Osteoblast (primary cell): Measurements from ENCODE around the gene FAM90A26. TPM values are rescaled to one million over a fixed set of nuclear protein-coding genes. Genes with fewer than 3 reads are reported as not detected.
A peak's percentile ranks its signal among the peaks of the same experiment; 100 is the strongest.
"Not testable (repeated sequence)": the region's sequence is repeated elsewhere in the genome, so short reads cannot be mapped to it uniquely, and the experiment has no call there.

Experiments used
- DNase-seq: peaks from one replicate; pipeline ENCODE4 v3.0.0; 2011; ENCODE audit warnings: low spot score, mixed read lengths; ENCODE audit not compliant: insufficient read length; ENCODE audit errors: missing footprints
- H2AFZ ChIP-seq: 2 replicates; pipeline ENCODE4 v1.6.0; 2011; ENCODE audit warnings: mild to moderate bottlenecking, low read length
- H3K27ac ChIP-seq: 2 replicates; pipeline ENCODE4 v1.5.1; 2011; ENCODE audit warnings: mild to moderate bottlenecking, low read depth, low read length, moderate library complexity
- H3K27me3 ChIP-seq: 2 replicates; pipeline ENCODE4 v1.6.0; 2012; ENCODE audit warnings: mild to moderate bottlenecking, control low read depth, inconsistent platforms, low read length, moderate library complexity; ENCODE audit not compliant: insufficient read depth
- H3K36me3 ChIP-seq: 2 replicates; pipeline ENCODE4 v1.5.1; 2011; ENCODE audit warnings: mild to moderate bottlenecking, low read length, control low read depth, moderate library complexity; ENCODE audit not compliant: insufficient read depth
- H3K4me1 ChIP-seq: 2 replicates; pipeline ENCODE4 v1.5.1; 2011; ENCODE audit warnings: mild to moderate bottlenecking, low read length, control low read depth, moderate library complexity; ENCODE audit not compliant: insufficient read depth
- H3K4me2 ChIP-seq: 2 replicates; pipeline ENCODE4 v1.6.0; 2011; ENCODE audit warnings: mild to moderate bottlenecking, low read length; ENCODE audit not compliant: insufficient read depth
- H3K4me3 ChIP-seq: fragments of 200-600 bp; sonication (generic); 3 replicates; pipeline ENCODE4 v1.5.1; 2012; ENCODE audit warnings: mild to moderate bottlenecking, low read length, inconsistent platforms; ENCODE audit not compliant: insufficient read depth
- H3K79me2 ChIP-seq: 2 replicates; pipeline ENCODE4 v1.6.0; 2012; ENCODE audit warnings: mild to moderate bottlenecking, low read length, control low read depth, inconsistent platforms; ENCODE audit not compliant: insufficient read depth
- H3K9me3 ChIP-seq: 2 replicates; pipeline ENCODE4 v1.5.1; 2011; ENCODE audit warnings: low read depth, low read length, control low read depth
- H4K20me1 ChIP-seq: 2 replicates; pipeline ENCODE4 v1.6.0; 2012; ENCODE audit warnings: mild to moderate bottlenecking, low read length, control low read depth; ENCODE audit not compliant: insufficient read depth
- total RNA-seq: library from RNA; depleted of rRNA; stranded (reverse); fragments of >200 nt; gene quantifications from 2 replicates; pipeline ENCODE4 v1.2.3, GENCODE V29; 2012

The FAM90A26 gene
- total RNA-seq, 1 donor: not detected

DNA sequence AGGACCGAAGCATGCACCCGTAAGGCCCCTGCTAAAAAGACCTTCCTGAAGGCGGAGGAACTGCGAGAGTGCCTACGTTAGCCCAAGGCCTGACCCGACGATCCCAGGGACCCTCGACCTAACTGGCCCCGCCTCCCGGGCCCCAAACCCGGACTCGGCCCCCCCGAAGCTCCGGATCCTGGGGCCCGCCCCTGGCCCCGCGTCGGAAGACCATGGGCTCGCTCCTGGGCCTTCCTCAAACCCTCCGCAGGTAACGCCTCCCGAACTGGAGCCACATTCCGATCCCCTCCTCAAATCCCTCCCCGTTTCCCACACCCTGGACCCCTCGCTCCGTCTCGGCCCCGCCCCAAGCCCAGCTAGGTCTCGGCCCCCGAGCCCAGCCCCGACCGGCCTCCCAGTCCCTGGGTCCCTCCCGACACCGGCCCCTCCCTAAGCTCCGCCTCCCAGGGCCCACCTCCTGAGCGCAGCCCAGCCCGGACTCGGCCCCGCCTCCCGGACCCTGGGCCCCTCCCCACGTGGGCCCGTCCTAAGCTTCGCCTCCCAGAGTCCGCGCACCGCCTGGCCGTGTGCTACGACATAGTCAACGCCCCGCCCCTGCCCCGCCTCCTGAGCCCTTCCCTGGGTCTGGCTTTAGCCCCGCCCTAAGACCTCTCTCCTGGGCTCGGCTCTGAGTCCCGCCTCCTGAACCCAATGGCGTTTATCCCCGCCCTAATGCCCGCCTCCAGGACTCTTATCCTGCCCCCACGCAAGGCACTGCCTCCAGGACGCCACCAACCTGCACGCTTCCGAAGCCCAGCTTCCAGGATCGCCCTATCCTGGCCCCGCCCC is 17.8 kb upstream of the FAM90A26 start:
- H3K79me2 ChIP-seq, H3K36me3 ChIP-seq, H3K27ac ChIP-seq, H3K4me1 ChIP-seq, H3K9me3 ChIP-seq, H3K27me3 ChIP-seq, H4K20me1 ChIP-seq: not testable (repeated sequence)
- H2AFZ ChIP-seq: peak overlapping the region; percentile 89
- peak overlapping the region; percentile 82 for H3K4me2 ChIP-seq
- H3K4me3 ChIP-seq: peak overlapping the region; percentile 76
- DNase-seq: peak; percentile 95

DNA sequence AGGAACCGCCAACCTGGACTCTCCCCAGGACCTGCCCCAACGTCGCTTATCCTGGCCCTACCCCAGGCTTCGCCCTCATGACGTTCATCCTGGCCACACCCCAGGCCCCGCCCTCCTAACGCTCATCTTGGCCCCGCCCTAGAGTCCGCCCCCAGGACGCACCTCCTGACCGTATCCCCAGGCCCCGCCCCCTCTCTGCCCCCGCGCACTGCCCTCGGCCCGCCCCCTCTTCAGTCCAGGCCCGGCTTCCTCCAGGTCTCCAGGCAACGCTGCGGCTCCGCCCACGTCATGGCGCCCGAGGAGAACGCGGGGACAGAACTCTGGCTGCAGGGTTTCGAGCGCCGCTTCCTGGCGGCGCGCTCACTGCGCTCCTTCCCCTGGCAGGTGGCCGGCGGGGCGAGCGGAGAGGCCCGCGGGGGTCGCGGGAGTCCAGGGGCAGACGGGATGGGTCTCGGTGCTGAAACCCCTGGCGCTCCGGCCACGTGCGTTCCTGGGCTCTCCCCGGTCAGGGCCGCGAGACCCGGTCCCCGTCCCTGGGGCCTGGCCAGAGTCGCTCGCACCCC is 17.1 kb upstream of the FAM90A26 start:
- H4K20me1 ChIP-seq, H3K27me3 ChIP-seq: not testable (repeated sequence)

DNA sequence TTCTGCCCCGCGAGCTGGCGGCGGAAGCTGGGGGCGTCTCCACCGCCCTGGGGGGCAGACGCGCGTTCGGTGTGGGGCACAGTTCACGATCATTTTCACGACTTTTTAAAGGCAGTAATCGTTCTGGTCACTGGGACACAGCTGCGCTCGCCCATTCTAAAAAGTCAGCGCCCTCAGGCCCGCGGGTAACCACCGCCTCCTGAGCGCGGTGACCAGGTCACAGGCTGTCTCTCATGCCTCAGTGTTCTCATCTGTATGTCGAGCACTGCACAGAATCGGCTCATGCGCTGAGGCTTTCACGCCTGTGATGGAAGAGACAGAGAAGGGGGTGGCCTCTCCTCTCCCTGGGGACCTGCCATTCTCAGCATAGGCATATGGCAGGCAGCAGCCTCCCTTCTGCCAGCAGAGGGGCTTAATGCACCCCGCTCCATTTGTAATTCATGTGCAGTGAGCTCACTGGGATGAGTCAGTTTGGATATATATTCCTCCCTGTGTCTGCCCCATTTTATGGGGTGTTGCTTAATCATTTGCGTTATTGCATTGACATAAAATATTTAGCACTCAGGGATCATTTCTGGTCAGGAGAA is 16.5 kb upstream of the FAM90A26 start:
- peak overlapping the region; percentile 70 for H2AFZ ChIP-seq
- not testable (repeated sequence) for H3K27me3 ChIP-seq, H3K9me3 ChIP-seq, H3K79me2 ChIP-seq, H3K4me1 ChIP-seq, H4K20me1 ChIP-seq, H3K36me3 ChIP-seq
- peak overlapping the region; percentile 79 for H3K27ac ChIP-seq
- H3K4me2 ChIP-seq: peak overlapping the region; percentile 81
- peak overlapping the region; percentile 76 for H3K4me3 ChIP-seq
- peak; percentile 30 for DNase-seq

More for the DNA sequence above, 17.1 kb upstream of the FAM90A26 start:
- peak overlapping the region; percentile 70 for H2AFZ ChIP-seq
- peak; percentile 90 for DNase-seq
- peak overlapping the region; percentile 81 for H3K4me2 ChIP-seq
- H3K27ac ChIP-seq: peak overlapping the region; percentile 79
- peak overlapping the region; percentile 76 for H3K4me3 ChIP-seq
- not testable (repeated sequence) for H3K36me3 ChIP-seq, H3K79me2 ChIP-seq, H3K4me1 ChIP-seq, H3K9me3 ChIP-seq

DNA sequence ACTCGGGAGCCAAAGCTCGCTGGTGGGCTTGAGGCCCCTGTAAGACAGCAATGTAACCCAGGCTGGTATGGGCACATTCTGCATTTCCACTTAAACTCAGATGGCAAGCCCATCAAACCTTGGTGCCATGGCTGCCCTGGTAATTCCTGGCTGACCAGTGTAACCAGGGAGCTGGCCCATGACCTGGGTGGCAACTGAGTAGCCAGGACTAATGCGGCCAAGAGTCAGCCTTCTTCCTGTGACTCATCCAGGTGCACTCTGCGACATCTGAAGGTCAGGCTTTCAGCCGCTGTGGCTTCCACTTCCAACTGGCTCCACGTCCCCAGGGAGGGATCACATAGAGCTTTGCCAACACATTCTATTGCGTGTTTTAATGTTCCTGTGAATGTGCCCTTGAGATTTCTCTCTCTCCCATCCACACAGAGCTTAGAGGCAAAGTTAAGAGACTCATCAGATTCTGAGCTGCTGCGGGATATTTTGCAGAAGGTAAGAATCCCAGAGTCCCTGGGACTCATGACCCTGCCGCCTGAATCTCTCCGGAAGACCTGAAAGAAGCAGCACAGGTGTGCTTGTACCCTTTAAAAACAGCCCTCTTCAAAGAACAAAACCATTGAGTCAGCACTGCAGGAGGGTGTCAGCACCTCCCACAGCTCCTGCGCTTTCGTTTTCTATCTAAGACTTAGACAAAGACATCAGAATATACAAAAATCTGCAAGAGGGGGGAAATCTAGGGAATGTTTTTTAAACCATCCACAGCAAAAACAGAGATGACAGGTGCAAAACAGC is 14.9 kb upstream of the FAM90A26 start:
- H3K4me1 ChIP-seq, H3K27ac ChIP-seq, H3K9me3 ChIP-seq, H2AFZ ChIP-seq, H3K79me2 ChIP-seq, H3K27me3 ChIP-seq, H3K4me2 ChIP-seq, DNase-seq, H3K36me3 ChIP-seq, H4K20me1 ChIP-seq, H3K4me3 ChIP-seq: not testable (repeated sequence)

DNA sequence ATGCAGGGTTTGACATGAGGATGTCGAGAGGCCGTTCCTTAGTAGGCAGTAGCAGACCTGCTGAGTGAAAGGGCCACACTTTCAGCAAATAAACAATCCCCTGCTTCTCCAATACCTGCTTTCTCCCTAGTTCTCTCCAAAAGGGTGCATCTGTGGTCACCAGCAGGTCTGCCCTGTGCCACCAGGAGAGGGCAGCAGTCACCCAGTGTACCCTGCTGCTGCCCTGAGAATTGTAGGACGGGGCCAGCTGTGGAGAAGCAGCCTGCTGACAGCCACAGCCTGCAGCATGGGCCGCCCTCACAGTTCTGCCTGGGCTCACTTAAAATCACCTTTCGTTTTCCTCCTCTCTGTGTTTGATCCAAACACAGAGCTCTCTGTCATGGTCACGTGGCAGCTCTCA is 11.8 kb upstream of the FAM90A26 start:
- H3K36me3 ChIP-seq, H3K27ac ChIP-seq, DNase-seq: not testable (repeated sequence)

DNA sequence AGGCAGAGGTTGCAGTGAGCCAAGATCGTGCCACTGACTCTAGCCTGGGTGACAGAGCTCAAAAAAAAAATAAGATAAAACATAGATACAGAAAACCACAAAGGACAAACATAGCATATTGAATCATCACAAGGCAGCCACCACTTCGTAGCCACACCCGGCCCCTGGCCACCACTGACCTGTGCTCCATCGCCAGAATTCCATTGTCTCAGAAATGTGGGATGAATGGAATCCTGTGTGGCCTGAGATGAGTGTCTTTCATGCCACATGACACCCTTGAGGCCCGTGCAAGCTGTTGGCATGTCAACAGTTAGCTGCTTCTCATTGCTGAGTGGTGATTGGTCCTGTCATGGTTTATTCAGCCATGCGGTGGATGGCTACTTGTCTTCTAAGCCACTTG is 10.2 kb upstream of the FAM90A26 start:
- H3K36me3 ChIP-seq, H2AFZ ChIP-seq, DNase-seq: not testable (repeated sequence)

More for the DNA sequence above, 11.8 kb upstream of the FAM90A26 start:
- H3K27me3 ChIP-seq, H3K4me3 ChIP-seq, H2AFZ ChIP-seq, H3K4me1 ChIP-seq, H3K9me3 ChIP-seq, H4K20me1 ChIP-seq, H3K4me2 ChIP-seq, H3K79me2 ChIP-seq: not testable (repeated sequence)

DNA sequence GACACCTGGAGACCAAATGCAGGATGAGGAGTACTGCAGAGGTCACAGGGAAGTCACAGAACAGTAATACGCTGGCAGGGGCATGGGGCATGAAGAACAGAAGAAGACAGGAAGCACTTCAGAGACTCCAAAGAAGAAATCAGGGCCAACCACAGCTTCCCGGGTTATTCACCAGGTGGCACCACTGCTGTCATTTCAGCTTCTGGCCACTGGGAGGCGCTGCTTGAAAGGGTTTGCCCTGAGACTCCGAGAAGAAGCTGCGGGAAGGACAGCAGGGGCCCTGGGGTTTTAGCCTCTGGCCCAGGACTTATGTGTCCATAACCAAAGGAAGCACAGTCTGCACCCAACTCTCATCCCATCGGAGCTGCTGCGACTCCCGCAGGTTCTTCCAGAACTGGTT is 4.2 kb upstream of the FAM90A26 start:
- H4K20me1 ChIP-seq, H3K9me3 ChIP-seq, H3K27ac ChIP-seq, H3K4me3 ChIP-seq, H3K4me2 ChIP-seq, H3K4me1 ChIP-seq, H3K36me3 ChIP-seq, H3K79me2 ChIP-seq, H3K27me3 ChIP-seq, DNase-seq, H2AFZ ChIP-seq: not testable (repeated sequence)

More for the DNA sequence above, 10.2 kb upstream of the FAM90A26 start:
- not testable (repeated sequence) for H3K79me2 ChIP-seq, H3K4me1 ChIP-seq, H4K20me1 ChIP-seq, H3K27ac ChIP-seq, H3K9me3 ChIP-seq, H3K4me2 ChIP-seq, H3K27me3 ChIP-seq, H3K4me3 ChIP-seq

DNA sequence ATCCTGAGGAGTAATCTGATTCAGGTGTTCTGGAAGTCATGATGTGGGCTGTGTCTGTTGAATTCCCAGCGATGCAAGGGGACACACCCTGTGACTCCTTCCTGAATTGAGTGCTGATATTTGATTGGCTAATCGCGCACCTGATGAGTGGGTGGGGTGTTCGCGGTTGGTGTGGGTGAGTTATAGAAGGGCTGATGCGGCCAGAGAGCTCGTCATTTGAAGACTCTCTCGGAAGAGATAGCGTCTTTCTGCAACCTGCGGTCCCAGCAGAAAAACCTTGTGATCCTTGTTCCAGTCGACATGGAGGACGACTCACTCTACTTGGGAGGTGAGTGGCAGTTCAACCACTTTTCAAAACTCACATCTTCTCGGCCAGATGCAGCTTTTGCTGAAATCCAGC is 40.1 kb downstream of the FAM90A26 start, which contains the start of gene USP17L10:
TSS of gene USP17L10 (plus strand) at position 301 of the 400 bp plus-strand sequence. CDS start at position 301, 0 bp downstream.
- H3K9me3 ChIP-seq, H2AFZ ChIP-seq, H3K4me1 ChIP-seq, H3K4me3 ChIP-seq, DNase-seq, H4K20me1 ChIP-seq, H3K79me2 ChIP-seq, H3K4me2 ChIP-seq, H3K27ac ChIP-seq, H3K27me3 ChIP-seq, H3K36me3 ChIP-seq: not testable (repeated sequence)
